Gastrocnemius medialis (tissue), 4 donors: Measurements from ENCODE around the gene VSX1. TPM values are rescaled to one million over a fixed set of nuclear protein-coding genes. Genes with fewer than 3 reads are reported as not detected.

Experiments
- ATAC-seq, 2 donors: fragments of 150-250 bp; one replicate each; pipeline ENCODE4 v1.9.1; 2016
- DNase-seq, 2 donors: peaks; one replicate each; pipeline ENCODE4 v3.0.0-alpha.2; 2019
- H3K27ac ChIP-seq, 4 donors: fragments of 200-600 bp; sonication (generic); 1 replicate in 1 of 4; 2 replicates in 3 of 4; pipeline ENCODE4 v1.5.1; 2016 to 2018; ENCODE audit warnings: mild to moderate bottlenecking in 2 of 4, moderate library complexity in 1 of 4
- H3K27me3 ChIP-seq, 3 donors: fragments of 200-600 bp; sonication (generic) in 2 of 3; 1 replicate in 1 of 3; 2 replicates in 2 of 3; pipeline versions ENCODE4 v1.5.1 to v1.6.0; 2016 to 2019; ENCODE audit warnings: mild to moderate bottlenecking in 1 of 3, moderate library complexity in 1 of 3
- H3K36me3 ChIP-seq, 2 donors: fragments of 200-600 bp; sonication (generic) in 1 of 2; one replicate each; pipeline ENCODE4 v1.5.1; 2017 to 2018
- H3K4me1 ChIP-seq, 2 donors: fragments of 200-600 bp; sonication (generic) in 1 of 2; one replicate each; pipeline ENCODE4 v1.5.1; 2016 to 2017; ENCODE audit warnings: mild to moderate bottlenecking in 2 of 2
- H3K4me3 ChIP-seq, 4 donors: fragments of 200-600 bp; sonication (generic) in 3 of 4; 1 replicate in 1 of 4; 2 replicates in 3 of 4; pipeline ENCODE4 v1.5.1; 2016 to 2019; ENCODE audit warnings: mild to moderate bottlenecking in 2 of 4
- H3K9me3 ChIP-seq, 3 donors: fragments of 200-600 bp; sonication (generic) in 2 of 3; 1 replicate in 1 of 3; 2 replicates in 2 of 3; pipeline ENCODE4 v1.5.1; 2016 to 2019
- POLR2A ChIP-seq, 2 donors: fragments of 450-650 bp; IDR thresholded peaks; one replicate each; pipeline ENCODE4 v1.6.1; 2017; ENCODE audit warnings: antibody characterized with exemption in 2 of 2, mild to moderate bottlenecking in 2 of 2, moderate library complexity in 2 of 2
- in situ Hi-C, 4 donors: fragments of 200-750 bp; cut with MboI; loops; one replicate each; pipeline versions ENCODE4 v1.15.0 to v1.8.0; 2017; ENCODE audit warnings: low sequenced_read_pairs in 4 of 4
- intact Hi-C: fragments of 100-400 bp; cut with DNase I; formaldehyde crosslinking; loops from one replicate; pipeline ENCODE4 v1.15.1; 2023; ENCODE audit warnings: low total_unique reads
- total RNA-seq, 4 donors: library from RNA; depleted of rRNA; stranded (reverse); fragments of >200 nt; gene quantifications; one replicate each; pipeline versions ENCODE4 v1.1.0 to v1.2.3, GENCODE V29; 2016
- TF ChIP-seq, protein P1 (sequence below), 5 experiments: fragments of 450-650 bp in 3 of 5; fragments of 200-600 bp in 2 of 5; sonication (generic) in 2 of 5; IDR thresholded peaks in 4 of 5; conservative IDR thresholded peaks in 1 of 5; 1 replicate in 4 of 5; 2 replicates in 1 of 5; pipeline ENCODE4 v1.5.1; 2016 to 2019; ENCODE audit warnings: antibody characterized with exemption in 5 of 5, mild to moderate bottlenecking in 3 of 5, moderate library complexity in 3 of 5

The VSX1 gene
- total RNA-seq, 4 donors from 2014 or later: 0.20 to 3.0 TPM; not detected in 2

DNA sequence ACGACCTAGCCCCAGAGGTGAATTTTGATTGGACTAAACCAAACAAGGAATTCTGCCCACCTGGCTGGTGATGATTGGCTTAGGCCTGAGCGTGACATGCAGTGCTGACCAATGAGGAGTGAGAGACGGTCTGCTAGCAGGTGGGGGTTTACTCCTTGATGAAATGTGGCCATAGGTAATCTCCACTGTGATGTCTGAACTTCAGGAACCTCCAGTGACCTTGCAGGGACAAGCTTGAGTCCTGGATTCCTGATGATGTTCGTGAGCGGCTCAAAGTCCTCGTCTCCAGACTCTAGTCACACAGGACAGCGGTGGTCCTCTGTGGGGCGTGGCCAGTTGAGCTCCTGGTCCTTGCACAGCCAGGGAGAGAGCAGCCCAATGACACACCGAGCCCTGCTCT lies 8.4 kb downstream of the VSX1 start:
- H3K27me3 ChIP-seq: peaks cover 0 to 3% (median 0%) of the 10 kb centered on the region in 3 donors
- no peaks in the 10 kb centered on the region for H3K36me3 ChIP-seq
- no peak overlapping the region for H3K27ac ChIP-seq
- peaks cover 16 to 19% of the 10 kb centered on the region in 2 donors for H3K4me1 ChIP-seq
- no peaks in the 10 kb centered on the region for H3K9me3 ChIP-seq
- TF ChIP-seq, protein P1, sequence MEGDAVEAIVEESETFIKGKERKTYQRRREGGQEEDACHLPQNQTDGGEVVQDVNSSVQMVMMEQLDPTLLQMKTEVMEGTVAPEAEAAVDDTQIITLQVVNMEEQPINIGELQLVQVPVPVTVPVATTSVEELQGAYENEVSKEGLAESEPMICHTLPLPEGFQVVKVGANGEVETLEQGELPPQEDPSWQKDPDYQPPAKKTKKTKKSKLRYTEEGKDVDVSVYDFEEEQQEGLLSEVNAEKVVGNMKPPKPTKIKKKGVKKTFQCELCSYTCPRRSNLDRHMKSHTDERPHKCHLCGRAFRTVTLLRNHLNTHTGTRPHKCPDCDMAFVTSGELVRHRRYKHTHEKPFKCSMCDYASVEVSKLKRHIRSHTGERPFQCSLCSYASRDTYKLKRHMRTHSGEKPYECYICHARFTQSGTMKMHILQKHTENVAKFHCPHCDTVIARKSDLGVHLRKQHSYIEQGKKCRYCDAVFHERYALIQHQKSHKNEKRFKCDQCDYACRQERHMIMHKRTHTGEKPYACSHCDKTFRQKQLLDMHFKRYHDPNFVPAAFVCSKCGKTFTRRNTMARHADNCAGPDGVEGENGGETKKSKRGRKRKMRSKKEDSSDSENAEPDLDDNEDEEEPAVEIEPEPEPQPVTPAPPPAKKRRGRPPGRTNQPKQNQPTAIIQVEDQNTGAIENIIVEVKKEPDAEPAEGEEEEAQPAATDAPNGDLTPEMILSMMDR (IDR thresholded peaks at IDR 0.05 in 4 of 5, conservative IDR thresholded peaks at IDR 0.05 in 1 of 5): no peak
- TF ChIP-seq POLR2A (IDR thresholded peaks at IDR 0.05): no peak
- in situ Hi-C loops (loop anchor here (10.0 to 25.0 kb wide), 4 partner anchors 101 to 1436 kb away; partner anchors contain the start of genes CST3 (in 2 of the 4), ENTPD6 (in 1 of the 4) and ZNF337 (in 1 of the 4)), intact Hi-C loops (no loop called here)
- H3K4me3 ChIP-seq: no peak overlapping the region
- ATAC-seq (no peak), DNase-seq (no peak)

DNA sequence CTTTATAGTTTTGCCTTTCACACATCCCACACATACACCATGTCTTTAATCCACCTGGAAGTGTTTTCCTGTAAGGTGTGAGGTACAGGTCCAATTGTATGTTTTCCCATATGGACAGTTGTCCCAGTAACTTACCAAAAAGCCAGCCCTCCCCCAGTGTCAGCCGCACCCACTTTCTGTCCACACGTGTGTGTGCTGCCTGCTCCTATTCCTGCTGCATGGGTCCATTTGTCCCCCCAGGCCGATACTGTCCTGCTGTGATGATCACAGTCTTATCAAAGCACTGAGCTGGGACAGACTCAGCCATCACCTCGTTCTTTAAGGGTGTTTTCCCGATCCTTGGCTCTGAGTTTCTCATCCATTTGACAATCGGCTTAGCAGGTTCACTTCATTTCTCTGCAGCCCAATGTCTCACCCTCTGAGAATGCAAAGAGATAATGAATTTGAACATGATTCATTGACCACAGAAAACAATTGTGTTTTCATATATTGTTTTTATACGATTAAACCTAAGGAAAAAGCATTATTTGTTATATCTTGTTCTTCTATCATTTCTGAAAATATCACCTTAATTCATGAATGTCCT lies 9.6 kb downstream of the VSX1 start:
- ATAC-seq (no peak), DNase-seq (no peak)
- in situ Hi-C loops: loop anchor here (10.0 to 25.0 kb wide), 4 partner anchors 102 to 1435 kb away; partner anchors contain the start of genes CST3 (in 2 of the 4), ENTPD6 (in 1 of the 4) and ZNF337 (in 1 of the 4)
- no peaks in the 10 kb centered on the region for H3K36me3 ChIP-seq
- no peaks in the 10 kb centered on the region for H3K9me3 ChIP-seq
- H3K27me3 ChIP-seq: peaks cover 0 to 3% (median 0%) of the 10 kb centered on the region in 3 donors
- TF ChIP-seq POLR2A (IDR thresholded peaks at IDR 0.05): no peak
- TF ChIP-seq, protein P1 (IDR thresholded peaks at IDR 0.05 in 4 of 5, conservative IDR thresholded peaks at IDR 0.05 in 1 of 5): no peak
- H3K4me3 ChIP-seq: no peak overlapping the region
- intact Hi-C loops: no loop called here
- no peak overlapping the region for H3K27ac ChIP-seq
- H3K4me1 ChIP-seq: peaks cover 8 to 11% of the 10 kb centered on the region in 2 donors

DNA sequence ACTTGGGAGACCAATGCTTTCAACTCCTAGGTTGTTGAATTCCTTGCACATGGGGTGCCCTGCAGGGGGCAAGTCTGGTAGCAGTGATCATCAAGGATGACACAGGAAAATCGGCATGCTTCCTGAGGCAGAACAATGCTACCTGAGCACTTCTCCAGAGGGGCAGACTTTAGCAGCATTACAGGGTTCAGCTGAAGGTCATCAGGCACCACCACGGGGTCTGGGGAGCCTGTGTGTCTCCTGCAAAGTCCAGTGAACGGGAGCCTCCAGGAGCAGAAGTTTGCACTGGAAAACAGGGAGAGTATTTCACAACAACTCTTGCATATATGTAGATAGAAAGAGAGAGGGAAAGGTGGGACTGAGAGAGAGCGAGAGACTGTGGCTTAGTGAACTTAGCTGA lies 10.2 kb downstream of the VSX1 start:
- peaks cover 2 to 6% of the 10 kb centered on the region in 2 donors for H3K4me1 ChIP-seq
- no peaks in the 10 kb centered on the region for H3K36me3 ChIP-seq
- in situ Hi-C loops: loop anchor here (10.0 to 25.0 kb wide), 4 partner anchors 103 to 1434 kb away; partner anchors contain the start of genes CST3 (in 2 of the 4), ENTPD6 (in 1 of the 4) and ZNF337 (in 1 of the 4)
- TF ChIP-seq, protein P1 (IDR thresholded peaks at IDR 0.05 in 4 of 5, conservative IDR thresholded peaks at IDR 0.05 in 1 of 5): no peak
- TF ChIP-seq POLR2A (IDR thresholded peaks at IDR 0.05): no peak
- ATAC-seq (no peak), DNase-seq (no peak)
- peaks cover 0 to 3% (median 0%) of the 10 kb centered on the region in 3 donors for H3K27me3 ChIP-seq
- no peaks in the 10 kb centered on the region for H3K9me3 ChIP-seq
- intact Hi-C loops: no loop called here
- H3K4me3 ChIP-seq: no peak overlapping the region
- no peak overlapping the region for H3K27ac ChIP-seq

DNA sequence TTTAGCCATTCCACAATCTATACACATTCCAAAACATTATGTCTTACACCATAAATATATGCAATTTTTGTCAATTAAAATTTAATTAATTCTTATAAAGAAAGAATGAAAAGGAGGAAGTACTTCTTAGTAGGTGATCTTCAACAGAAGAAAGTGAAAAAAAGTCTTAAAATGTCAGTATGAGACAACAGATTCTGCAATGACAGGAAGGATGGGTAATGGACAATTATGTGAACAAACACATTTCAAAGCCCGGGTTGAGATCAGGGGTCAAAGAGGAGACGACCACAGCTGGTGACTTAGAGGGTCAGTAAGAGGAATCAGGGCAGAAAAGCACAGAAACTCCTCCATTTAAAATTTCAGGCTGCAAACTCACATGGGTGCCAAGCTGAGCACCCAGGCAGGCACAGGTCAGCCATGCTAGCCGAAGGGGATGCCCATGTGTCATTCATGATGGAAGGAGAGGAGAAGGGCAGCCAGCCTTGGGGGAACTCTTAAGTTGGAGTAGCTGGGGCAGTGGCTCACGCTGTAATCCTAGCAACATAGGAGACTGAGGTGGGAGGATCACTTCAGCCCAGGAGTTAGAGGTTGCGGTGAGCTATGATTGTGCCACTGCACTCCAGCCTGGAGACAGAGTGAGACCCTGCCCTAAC lies 11.0 kb downstream of the VSX1 start:
- H3K36me3 ChIP-seq: no peaks in the 10 kb centered on the region
- ATAC-seq (no peak), DNase-seq (no peak)
- H3K27me3 ChIP-seq: peaks cover 0 to 3% (median 0%) of the 10 kb centered on the region in 3 donors
- H3K4me3 ChIP-seq: no peak overlapping the region
- TF ChIP-seq, protein P1 (IDR thresholded peaks at IDR 0.05 in 4 of 5, conservative IDR thresholded peaks at IDR 0.05 in 1 of 5): no peak
- TF ChIP-seq POLR2A (IDR thresholded peaks at IDR 0.05): no peak
- intact Hi-C loops (no loop called here), in situ Hi-C loops (loop anchor here (10.0 to 25.0 kb wide), 4 partner anchors 104 to 1434 kb away; partner anchors contain the start of genes CST3 (in 2 of the 4), ENTPD6 (in 1 of the 4) and ZNF337 (in 1 of the 4))
- H3K4me1 ChIP-seq: peaks cover 0 to 2% of the 10 kb centered on the region in 2 donors
- no peak overlapping the region for H3K27ac ChIP-seq
- no peaks in the 10 kb centered on the region for H3K9me3 ChIP-seq
